ENCODE data around the gene ADGRL3.
"Not testable (repeated sequence)": the region's sequence is repeated elsewhere in the genome, so short reads cannot be mapped to it uniquely, and the experiment has no call there.

The ADGRL3 gene

GRCh38 chr4:61356696-61357095, 156.6 kb downstream of the ADGRL3 start:
- no peak for ATAC-seq
- no peak for DNase-seq

- DNase-seq = no peak
- ATAC-seq = no peak
Measured at GRCh38 chr4:61359301-61359700, 159.2 kb downstream of the ADGRL3 start.

DNA sequence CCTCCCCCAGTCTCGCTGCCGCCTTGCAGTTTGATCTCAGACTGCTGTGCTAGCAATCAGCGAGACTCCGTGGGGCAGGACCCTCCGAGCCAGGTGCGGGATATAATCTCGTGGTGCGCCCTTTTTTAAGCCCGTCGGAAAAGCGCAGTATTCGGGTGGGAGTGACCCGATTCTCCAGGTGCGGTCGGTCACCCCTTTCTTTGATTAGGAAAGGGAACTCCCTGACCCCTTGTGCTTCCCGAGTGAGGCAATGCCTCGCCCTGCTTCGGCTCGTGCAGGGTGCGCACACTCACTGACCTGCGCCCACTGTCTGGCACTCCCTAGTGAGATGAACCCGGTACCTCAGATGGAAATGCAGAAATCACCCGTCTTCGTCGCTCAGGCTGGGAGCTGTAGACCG, 172.7 kb downstream of the ADGRL3 start:
- not testable (repeated sequence) for ATAC-seq, DNase-seq

DNA sequence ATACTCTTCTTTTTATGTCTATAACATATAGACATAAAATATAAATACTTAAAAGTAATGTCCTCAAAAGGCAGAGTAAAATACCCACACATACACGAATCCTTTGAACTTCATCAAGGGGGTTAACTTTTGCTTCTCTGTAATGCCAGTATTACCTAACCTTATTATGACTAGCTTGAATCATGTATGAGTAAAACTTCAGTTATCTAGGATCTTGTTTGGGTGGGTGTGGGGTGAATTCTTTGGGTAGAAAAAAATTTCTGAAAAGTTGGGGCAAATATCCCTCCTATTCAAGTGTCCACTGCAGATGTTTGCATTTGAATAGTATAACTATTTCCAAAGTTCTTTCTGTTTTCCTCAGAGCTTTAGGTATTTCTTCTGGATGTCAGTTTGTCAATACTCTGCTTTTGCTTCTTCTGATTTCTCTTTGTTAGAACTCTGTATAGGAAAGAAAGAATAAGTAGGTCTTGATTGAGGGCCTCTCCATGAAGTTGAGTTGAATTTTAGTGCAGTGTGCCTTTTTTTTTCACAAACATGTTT, 173.8 kb downstream of the ADGRL3 start:
- DNase-seq (no peak), ATAC-seq (no peak)

DNA sequence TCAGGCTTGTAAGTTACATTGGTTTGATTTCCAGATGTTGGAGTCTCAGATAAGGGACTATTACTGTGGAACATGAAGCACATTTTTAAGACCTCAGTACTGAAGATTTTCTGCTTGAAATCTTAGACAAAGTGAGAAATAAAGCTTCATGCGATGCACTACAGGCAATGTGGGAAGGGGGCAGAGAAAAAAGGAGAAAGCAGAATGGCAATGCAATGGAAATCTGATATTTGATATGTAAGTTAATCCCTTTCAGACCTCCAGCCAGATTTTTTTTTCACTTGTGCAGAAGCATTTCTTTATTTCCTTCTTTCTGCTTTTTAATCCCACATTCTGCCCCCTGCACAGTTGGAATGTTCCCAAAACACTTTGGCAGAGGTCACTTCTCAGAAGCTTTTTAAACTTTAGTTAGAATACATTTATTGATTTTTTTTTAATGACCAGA, 174.3 kb downstream of the ADGRL3 start:
- ATAC-seq (no peak), DNase-seq (no peak)

DNA sequence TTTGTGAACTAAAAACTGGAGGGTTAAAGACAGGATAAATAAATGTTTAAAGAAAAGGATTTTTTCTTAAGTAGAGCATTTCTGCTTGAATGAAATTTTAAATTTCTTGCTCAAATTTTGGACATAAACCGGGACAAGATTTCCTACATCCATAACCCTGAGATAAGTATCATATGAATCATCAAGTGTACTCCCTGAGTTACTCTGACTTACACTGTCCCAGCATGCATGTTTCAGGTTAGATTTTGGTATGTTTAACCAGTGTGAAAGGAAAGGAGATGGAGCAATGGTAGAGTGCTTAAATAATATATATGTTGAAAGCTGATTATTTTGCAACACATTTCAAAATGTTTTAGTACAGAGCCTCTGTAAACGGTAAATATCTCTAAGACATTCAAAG, 175.2 kb downstream of the ADGRL3 start:
- ATAC-seq = no peak
- DNase-seq = no peak

DNA sequence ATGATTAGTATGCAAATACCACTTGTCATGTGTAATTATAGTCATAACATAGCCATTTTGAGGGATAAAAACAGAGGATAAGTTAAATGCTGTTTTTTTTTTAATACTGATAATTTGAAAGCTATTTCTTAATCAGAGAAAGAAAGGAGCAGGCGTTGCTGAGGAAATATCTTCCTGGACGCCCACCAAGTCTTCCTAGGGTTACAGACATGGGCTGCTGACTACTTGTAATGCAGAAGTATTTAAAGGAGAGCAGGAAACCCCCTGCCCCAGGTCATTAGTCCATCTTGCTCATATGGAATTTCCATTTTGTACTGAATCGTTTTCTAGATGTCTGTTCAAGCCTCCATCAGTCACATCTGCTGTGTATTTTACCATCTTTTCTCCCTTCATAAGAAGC, 176.2 kb downstream of the ADGRL3 start:
- ATAC-seq (no peak), DNase-seq (no peak)

GRCh38 chr4:61379406-61379805, 179.3 kb downstream of the ADGRL3 start:
- no peak for ATAC-seq
- DNase-seq = no peak

DNA sequence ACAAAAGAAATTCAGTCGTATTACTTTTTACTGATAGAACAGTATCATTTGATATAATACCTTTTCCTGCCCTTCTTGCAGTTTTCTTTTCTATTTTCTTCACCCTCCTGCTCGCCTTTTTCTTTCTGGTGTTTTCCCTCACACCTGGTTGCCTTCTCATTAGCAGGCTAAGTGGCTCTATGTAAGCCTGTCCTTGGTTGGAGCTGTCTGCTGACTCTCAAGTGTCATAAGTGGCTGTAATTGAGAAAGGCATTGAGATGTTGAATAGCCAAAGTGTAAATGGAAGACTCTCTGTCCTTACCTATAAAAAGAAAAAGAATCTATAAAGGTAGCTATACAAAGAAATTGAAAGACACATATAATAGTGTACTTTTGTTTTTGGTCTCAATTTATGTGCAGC, 180.7 kb downstream of the ADGRL3 start:
- ATAC-seq = no peak

DNA sequence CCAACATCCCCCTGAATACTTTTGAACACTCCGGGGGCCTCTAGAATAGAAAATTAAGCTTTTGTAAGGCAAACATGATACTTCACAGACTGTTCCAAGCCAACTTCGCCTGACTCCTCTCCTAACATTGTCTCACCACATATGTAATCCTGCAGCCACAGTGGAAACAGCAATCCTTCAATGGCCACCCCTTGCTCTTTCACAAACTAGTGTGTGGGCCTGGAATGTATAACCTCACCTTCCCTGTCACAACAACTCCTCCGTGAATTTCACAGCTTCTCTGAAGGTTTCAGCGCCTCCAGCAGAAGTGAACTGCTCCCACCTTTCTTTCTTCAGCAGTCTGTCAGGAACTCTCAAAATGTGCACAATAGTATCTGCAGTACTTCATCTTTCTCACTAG, 185.1 kb downstream of the ADGRL3 start:
- no peak for DNase-seq

More for the DNA sequence above, 180.7 kb downstream of the ADGRL3 start:
- no peak for DNase-seq

DNA sequence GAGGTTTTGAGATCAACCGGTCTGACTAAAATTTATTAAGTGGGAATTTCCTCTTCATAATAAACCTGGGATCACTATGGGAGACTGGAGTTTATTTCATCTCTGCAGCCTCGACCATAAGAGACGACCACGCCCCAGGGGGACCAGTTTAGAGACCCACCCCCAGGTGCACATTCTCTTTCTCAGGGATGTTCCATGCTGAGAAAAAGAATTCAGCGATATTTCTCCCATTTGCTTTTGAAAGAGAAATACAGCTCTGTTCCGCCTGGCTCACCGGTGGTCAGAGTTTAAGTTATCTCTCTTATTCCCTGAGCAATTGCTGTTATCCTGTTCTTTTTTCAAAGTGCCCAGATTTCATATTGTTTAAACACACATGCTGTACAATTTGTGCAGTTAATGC, 187.2 kb downstream of the ADGRL3 start:
- not testable (repeated sequence) for DNase-seq

More for the DNA sequence above, 185.1 kb downstream of the ADGRL3 start:
- no peak for ATAC-seq

DNA sequence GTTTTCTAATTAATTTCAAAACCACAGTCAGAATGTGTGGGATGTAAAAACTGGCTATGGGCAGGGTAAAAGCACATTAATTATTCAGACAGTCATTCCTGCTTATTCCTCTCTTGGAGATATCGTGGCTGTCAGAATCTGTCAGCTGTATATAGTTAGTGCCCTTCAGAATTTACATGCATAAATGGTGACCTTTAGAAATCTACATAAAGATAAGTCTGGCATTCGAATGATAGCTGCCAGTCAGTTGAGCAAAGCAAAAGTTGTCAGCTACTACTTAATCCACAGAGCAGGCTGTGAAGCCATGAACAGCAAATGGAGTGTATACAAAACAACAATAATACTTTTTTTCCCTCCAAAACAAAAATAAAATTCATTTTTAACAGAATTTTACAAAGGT, 189.5 kb downstream of the ADGRL3 start:
- ATAC-seq (no peak), DNase-seq (no peak)

More for the DNA sequence above, 187.2 kb downstream of the ADGRL3 start:
- ATAC-seq = not testable (repeated sequence)

DNA sequence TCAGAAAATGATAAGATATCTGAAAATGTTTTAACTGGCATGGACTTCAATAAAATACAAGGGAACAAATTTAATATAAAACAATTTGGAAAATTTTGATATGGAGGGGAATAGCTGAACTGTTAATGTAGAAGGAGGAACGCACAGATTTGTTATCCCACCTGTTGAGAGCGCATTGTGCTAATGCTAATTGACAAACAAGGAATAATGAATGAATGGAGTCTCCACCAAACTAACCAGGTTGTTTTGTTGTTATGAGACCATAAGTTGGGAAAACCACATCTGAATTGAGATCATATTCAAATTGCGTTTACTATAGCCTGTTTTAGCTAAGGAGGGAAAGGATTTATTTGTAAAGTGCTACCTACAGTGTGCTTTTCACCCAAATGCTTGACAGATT, 195.6 kb downstream of the ADGRL3 start:
- no peak for DNase-seq
- no peak for ATAC-seq

GRCh38 chr4:61397174-61397573, 197.0 kb downstream of the ADGRL3 start:
- DNase-seq (no peak), ATAC-seq (no peak)

- ATAC-seq (no peak), DNase-seq (no peak)
Measured at GRCh38 chr4:61400439-61401038, 200.4 kb downstream of the ADGRL3 start.

DNA sequence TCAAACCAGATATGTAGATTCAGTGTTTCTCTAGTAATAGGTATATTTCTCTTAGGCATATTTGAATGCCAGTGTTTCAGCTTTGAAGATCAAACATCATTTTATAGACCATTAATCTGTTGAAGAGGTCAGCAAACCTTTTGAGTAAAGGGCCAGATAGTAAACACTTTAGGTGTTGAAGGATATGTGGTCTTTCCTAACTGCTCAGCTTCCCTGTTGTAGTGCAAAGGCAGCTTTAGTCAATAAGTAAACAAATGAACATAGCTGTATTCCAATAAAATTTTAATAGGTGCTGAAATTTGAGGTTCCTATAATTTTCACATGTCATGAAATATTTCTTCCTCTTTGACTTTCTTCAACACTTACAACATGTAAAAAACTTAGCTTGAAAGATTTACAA, 201.6 kb downstream of the ADGRL3 start:
- no peak for ATAC-seq
- no peak for DNase-seq

- ATAC-seq (no peak), DNase-seq (no peak)
Measured at GRCh38 chr4:61405307-61405706, 205.2 kb downstream of the ADGRL3 start.

DNA sequence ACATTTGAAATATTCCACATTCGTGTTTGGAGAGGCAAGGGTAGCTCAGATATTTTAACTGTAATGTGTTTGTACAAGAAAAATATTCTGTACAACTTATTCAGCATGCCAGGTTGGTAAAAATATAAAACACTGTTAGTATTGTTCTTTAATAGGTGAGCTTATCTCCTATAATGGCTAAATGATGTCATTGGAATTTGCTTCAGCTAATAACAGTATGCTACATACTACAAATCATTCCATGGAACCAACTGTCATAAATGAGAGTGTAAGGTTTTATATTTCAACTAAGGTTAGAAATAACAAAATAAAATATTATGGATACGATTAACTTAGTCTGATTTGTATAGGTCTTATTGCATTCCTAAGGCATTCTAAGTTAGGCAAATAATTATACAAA, 206.6 kb downstream of the ADGRL3 start:
- ATAC-seq (no peak), DNase-seq (no peak)

DNA sequence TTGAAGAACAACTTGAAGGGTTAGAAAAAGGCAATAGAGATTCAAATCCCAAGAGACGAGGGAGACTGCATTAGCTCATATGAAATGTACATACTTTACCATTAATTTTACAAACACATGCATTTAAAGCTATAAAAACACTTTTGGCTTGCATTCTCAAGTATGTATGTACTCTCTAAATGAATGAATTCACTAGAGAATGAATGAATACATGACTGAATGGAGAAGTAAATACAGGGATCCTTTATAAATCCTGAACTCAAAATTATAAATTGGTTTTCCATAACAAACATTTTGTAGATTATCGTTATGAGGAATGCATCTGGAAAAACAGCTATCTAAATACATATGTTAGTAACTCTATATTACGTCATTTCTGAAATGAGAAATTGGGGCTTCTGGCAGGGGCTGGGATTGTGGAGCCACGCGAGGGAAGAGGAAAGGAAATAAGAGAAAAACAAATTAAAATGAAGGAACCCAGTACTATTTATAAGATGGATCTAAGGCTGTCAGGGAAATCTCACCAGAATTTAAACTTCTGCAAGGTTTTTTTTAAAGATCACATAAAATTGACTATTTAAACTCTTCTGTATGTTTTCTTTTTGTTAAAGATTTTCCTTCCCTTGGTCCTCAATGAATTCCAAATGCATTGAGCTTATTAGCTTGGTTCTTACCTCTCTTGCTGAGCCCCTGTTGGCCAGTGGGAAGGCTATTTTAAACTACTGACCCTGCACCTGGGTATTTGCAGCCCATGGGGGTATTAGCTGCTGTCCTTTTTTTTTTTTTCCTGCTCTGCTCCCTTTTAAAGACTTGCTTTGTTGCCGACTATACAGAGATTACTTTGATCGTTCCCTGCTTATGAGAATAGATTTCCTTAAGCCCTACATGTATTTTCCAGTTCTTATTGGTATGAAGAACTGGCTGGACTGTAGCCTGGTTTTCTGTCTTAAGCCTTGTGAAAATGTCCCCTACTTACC, 207.8 kb downstream of the ADGRL3 start:
- ATAC-seq (no peak), DNase-seq (no peak)

DNA sequence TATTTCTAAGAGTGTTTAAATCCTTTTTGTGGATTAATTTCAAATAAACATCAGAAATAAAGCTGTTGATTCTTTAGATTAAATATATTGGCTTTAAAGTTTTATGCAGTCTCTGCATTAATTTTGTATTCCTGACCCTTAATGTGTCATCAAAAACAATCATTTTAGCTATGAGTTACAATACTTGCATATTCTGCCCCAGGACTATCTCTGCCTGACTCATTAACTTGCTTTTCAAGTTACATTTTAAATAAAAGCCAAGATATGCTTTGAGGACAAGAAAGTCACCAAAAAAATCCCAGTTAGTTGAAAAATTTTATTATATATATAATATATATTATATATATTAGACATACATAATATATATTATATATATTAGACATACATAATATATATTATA, 208.7 kb downstream of the ADGRL3 start:
- ATAC-seq = no peak
- no peak for DNase-seq

- no peak for DNase-seq
- ATAC-seq = no peak
Measured at GRCh38 chr4:61411241-61411640, 211.1 kb downstream of the ADGRL3 start.

GRCh38 chr4:61425315-61425714, 225.2 kb downstream of the ADGRL3 start:
- DNase-seq = no peak

DNA sequence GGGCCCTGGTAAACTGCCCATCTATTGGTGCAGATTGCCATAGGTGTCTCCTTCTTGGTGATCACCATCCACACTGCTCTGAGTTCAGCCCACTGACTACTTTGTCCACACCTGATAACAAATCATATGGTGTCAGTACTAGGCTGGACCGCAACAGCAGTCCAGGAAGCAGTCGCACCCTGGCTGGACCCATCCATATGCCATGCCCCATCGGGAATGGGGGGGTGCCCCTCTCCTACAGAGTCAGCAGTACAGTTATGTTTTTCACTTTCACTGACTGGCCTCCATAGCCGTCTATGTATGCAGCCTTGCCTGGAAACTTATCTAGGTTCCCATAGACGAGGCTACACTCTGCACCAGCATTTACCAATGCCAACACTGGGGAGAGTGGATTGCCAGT, 226.1 kb downstream of the ADGRL3 start:
- DNase-seq = no peak
- ATAC-seq = no peak

More at GRCh38 chr4:61425315-61425714, 225.2 kb downstream of the ADGRL3 start:
- no peak for ATAC-seq

Measured in stimulated activated naive CD8-positive, alpha-beta T cell treated with anti-CD3 and anti-CD28 coated beads, Interleukin-15, Interleukin-2, amounts not matched to agents 100 U/mL and 50 U/mL, for 24 hours (primary cell).